OCI-LY1 (cell line): ENCODE results near the gene RBM47.

Experiments
- H2AFZ ChIP-seq: fragments of 200-600 bp; sonication (generic), shearing (Covaris generic); 2 replicates; pipeline ENCODE4 v1.6.0; 2014; ENCODE audit warnings: antibody characterized with exemption, mild to moderate bottlenecking, low read length
- H3F3A ChIP-seq: fragments of 200-600 bp; sonication (generic), shearing (Covaris generic); 2 replicates; pipeline ENCODE4 v1.6.0; 2014; ENCODE audit warnings: mild to moderate bottlenecking, antibody characterized with exemption, low read length, moderate library complexity; ENCODE audit not compliant: insufficient read depth
- H3K27ac ChIP-seq: fragments of 200-600 bp; sonication (generic); 2 replicates; pipeline ENCODE4 v1.5.1; 2014; ENCODE audit warnings: low read length, mixed run types, mild to moderate bottlenecking, low read depth; ENCODE audit not compliant: poor library complexity, severe bottlenecking
- H3K27me3 ChIP-seq: fragments of 200-600 bp; sonication (generic); 2 replicates; pipeline ENCODE4 v1.6.0; 2014; ENCODE audit warnings: antibody characterized with exemption, mild to moderate bottlenecking, low read length, moderate library complexity; ENCODE audit not compliant: insufficient read depth
- H3K36me3 ChIP-seq: fragments of 200-600 bp; sonication (generic); 2 replicates; pipeline ENCODE4 v1.6.1; 2014; ENCODE audit warnings: mild to moderate bottlenecking, antibody characterized with exemption, low read length, moderate library complexity, mixed read lengths; ENCODE audit not compliant: insufficient read depth
- H3K4me1 ChIP-seq: fragments of 200-600 bp; sonication (generic); 2 replicates; pipeline ENCODE4 v1.5.1; 2014; ENCODE audit warnings: mild to moderate bottlenecking, low read length, moderate library complexity; ENCODE audit not compliant: insufficient read depth, severe bottlenecking
- H3K4me2 ChIP-seq: fragments of 200-600 bp; sonication (generic), shearing (Covaris generic); 2 replicates; pipeline ENCODE4 v1.6.1; 2014; ENCODE audit warnings: low read length
- H3K4me3 ChIP-seq: fragments of 200-600 bp; sonication (generic); 2 replicates; pipeline ENCODE4 v1.5.1; 2014; ENCODE audit warnings: low read length, low read depth, mild to moderate bottlenecking, mixed read lengths; ENCODE audit not compliant: poor library complexity, severe bottlenecking
- H3K79me2 ChIP-seq: fragments of 200-600 bp; shearing (Covaris generic); 2 replicates; pipeline ENCODE4 v1.6.1; 2016; ENCODE audit warnings: mixed run types, low read length, mixed read lengths; ENCODE audit not compliant: insufficient read depth
- H3K9ac ChIP-seq: fragments of 200-600 bp; sonication (generic), shearing (Covaris generic); 2 replicates; pipeline ENCODE4 v1.6.1; 2014; ENCODE audit warnings: mild to moderate bottlenecking, low read length, mixed read lengths
- H3K9me2 ChIP-seq: fragments of 200-600 bp; sonication (generic), shearing (Covaris generic); 2 replicates; pipeline ENCODE4 v1.6.1; 2014; ENCODE audit warnings: low read depth, mild to moderate bottlenecking, low read length, mixed read lengths
- H3K9me3 ChIP-seq: fragments of 200-600 bp; shearing (Covaris generic); 2 replicates; pipeline ENCODE4 v1.6.1; 2014; ENCODE audit warnings: low read length, mixed read lengths
- H4K20me1 ChIP-seq: fragments of 200-600 bp; sonication (generic), shearing (Covaris generic); 2 replicates; pipeline ENCODE4 v1.6.0; 2016; ENCODE audit warnings: mild to moderate bottlenecking, low read length; ENCODE audit not compliant: insufficient read depth
- EZH2 ChIP-seq: fragments of 200-600 bp; sonication (generic), shearing (Covaris generic); IDR thresholded peaks from 2 replicates; pipeline ENCODE4 v1.8.0; 2017; ENCODE audit warnings: borderline replicate concordance, mixed run types, mild to moderate bottlenecking, antibody characterized with exemption, low read length, moderate library complexity, mixed read lengths
- TF ChIP-seq, protein P1 (sequence below): fragments of 200-600 bp; sonication (generic), shearing (Covaris generic); IDR thresholded peaks from 2 replicates; pipeline ENCODE4 v1.5.1; 2017; ENCODE audit warnings: mild to moderate bottlenecking, antibody characterized with exemption, low read length, moderate library complexity, mixed read lengths

Gene RBM47

DNA sequence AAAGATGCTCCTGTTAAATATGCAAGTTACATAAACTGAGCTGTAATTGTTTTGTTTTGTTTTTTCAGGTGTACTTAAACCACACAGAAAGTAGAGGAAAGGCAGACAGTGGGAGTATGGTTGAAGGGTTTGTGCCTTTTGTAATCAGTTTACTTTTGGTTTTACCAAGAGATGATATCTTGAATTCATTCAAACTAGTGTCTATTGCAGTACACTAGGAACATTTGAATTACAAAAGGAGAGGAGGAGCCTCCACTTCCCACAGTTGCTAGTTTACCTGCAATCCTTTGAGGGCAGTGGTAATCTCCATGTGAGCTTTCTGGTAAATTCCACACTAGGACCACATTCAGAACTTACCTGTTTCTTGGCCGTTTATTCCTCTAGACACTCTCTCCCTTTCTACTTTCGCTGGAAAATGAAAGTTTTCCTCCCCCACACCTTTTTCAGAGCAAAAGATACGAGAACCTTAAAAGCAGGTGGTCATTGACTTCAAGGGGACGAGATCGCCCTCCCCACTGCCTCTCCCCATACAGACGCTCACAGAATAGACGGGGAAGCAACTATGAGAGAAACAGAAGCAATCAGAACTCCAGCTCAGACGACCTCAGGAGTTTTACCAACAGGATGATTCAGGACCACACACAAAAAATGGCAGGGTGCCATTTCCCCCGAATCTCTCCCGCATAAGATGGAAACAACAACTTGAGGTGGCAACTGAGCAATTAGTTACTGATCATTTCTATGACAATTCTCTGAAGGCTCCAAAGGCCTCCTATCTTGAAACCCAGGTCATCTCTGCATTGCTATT, 3.3 kb downstream of the RBM47 start:
- Histone ChIP-seq H3K9ac (no peak overlapping the region), H3K4me2 (no peak overlapping the region), H3K79me2 (no peaks in the 10 kb centered on the region)

DNA sequence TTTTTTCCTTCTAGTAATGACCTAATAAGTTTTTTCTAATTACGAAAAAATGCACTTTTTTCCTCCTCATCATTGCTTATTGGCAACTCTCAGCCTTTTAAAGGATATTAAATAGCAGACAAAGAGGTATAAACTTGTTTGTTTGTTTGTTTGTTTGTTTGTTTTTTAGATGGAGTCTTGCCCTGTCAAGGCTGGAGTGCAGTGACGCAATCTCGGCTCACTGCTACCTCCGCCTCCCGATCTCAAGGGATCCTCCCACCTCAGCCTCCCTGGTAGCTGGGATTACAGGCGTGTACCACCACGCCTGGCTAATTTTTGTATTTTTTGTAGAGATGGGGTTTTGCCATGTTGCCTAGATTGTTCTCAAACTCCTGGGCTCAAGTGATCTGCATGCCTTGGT, 6.0 kb downstream of the RBM47 start:
- Histone ChIP-seq H3K9me2 (no peaks in the 10 kb centered on the region), H3K4me1 (peaks cover 5% of the 10 kb centered on the region), H3K9me3 (no peaks in the 10 kb centered on the region), H2AFZ (no peak overlapping the region), H3K79me2 (no peaks in the 10 kb centered on the region), H3K36me3 (no peaks in the 10 kb centered on the region), H3K27ac (no peak overlapping the region), H3K4me3 (no peak overlapping the region), H4K20me1 (no peaks in the 10 kb centered on the region), H3K27me3 (0 out of 2 replicates have a peak, but pooled peaks cover 4% of the 10 kb centered on the region), H3K4me2 (no peak overlapping the region), H3K9ac (no peak overlapping the region), H3F3A (no peaks in the 10 kb centered on the region)
- TF ChIP-seq, protein P1, sequence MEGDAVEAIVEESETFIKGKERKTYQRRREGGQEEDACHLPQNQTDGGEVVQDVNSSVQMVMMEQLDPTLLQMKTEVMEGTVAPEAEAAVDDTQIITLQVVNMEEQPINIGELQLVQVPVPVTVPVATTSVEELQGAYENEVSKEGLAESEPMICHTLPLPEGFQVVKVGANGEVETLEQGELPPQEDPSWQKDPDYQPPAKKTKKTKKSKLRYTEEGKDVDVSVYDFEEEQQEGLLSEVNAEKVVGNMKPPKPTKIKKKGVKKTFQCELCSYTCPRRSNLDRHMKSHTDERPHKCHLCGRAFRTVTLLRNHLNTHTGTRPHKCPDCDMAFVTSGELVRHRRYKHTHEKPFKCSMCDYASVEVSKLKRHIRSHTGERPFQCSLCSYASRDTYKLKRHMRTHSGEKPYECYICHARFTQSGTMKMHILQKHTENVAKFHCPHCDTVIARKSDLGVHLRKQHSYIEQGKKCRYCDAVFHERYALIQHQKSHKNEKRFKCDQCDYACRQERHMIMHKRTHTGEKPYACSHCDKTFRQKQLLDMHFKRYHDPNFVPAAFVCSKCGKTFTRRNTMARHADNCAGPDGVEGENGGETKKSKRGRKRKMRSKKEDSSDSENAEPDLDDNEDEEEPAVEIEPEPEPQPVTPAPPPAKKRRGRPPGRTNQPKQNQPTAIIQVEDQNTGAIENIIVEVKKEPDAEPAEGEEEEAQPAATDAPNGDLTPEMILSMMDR, result no peak
- TF ChIP-seq EZH2, result no peak

More for the DNA sequence above, 3.3 kb downstream of the RBM47 start:
- 0 out of 2 replicates have a peak, but pooled peaks cover 4% of the 10 kb centered on the region for H3K27me3 ChIP-seq
- no peaks in the 10 kb centered on the region for H4K20me1 ChIP-seq
- TF ChIP-seq EZH2, result no peak
- TF ChIP-seq, protein P1, result no peak
- no peaks in the 10 kb centered on the region for H3K36me3 ChIP-seq
- no peaks in the 10 kb centered on the region for H3F3A ChIP-seq
- H3K9me3 ChIP-seq, result no peaks in the 10 kb centered on the region
- H3K27ac ChIP-seq, result no peak overlapping the region
- H3K9me2 ChIP-seq, result no peaks in the 10 kb centered on the region
- no peak overlapping the region for H2AFZ ChIP-seq
- H3K4me3 ChIP-seq, result no peak overlapping the region
- H3K4me1 ChIP-seq, result peaks cover 11% of the 10 kb centered on the region

DNA sequence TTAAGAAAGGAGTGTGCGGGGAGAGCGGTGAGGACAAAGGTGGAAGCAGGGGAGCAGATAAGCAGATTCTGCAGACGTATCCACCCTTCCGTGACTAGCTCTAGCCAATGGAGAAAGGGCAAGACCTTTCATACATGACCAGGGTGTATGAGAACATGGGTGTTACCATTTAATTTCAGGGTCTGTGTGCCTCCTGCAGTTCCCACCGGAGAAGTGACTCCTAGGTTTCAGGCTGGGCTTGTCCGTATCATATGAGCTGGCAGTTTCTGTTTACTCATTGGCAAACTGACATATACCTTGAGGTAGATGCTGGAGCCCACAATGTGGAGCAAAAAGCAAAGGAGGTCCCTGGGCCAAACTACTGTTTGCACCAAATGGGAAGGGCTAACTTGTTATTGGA, 6.8 kb downstream of the RBM47 start:
- Histone ChIP-seq H3K4me1 (peaks cover 5% of the 10 kb centered on the region), H3K9ac (no peak overlapping the region), H3K27ac (no peak overlapping the region), H3K79me2 (no peaks in the 10 kb centered on the region), H3K4me3 (no peak overlapping the region), H2AFZ (no peak overlapping the region), H3K27me3 (0 out of 2 replicates have a peak, but pooled peaks cover 4% of the 10 kb centered on the region), H3K36me3 (no peaks in the 10 kb centered on the region), H3F3A (no peaks in the 10 kb centered on the region), H3K4me2 (no peak overlapping the region), H3K9me3 (no peaks in the 10 kb centered on the region), H3K9me2 (no peaks in the 10 kb centered on the region), H4K20me1 (no peaks in the 10 kb centered on the region)
- no peak for TF ChIP-seq EZH2
- TF ChIP-seq, protein P1, result no peak
